ENCODE measurements around the gene STAC. TPM values are rescaled to one million over a fixed set of nuclear protein-coding genes. Genes with fewer than 3 reads are reported as not detected.

STAC gene
- total and polyA plus RNA-seq, 2 donors from 2014 or later = 3.2 to 6.2 TPM

DNA sequence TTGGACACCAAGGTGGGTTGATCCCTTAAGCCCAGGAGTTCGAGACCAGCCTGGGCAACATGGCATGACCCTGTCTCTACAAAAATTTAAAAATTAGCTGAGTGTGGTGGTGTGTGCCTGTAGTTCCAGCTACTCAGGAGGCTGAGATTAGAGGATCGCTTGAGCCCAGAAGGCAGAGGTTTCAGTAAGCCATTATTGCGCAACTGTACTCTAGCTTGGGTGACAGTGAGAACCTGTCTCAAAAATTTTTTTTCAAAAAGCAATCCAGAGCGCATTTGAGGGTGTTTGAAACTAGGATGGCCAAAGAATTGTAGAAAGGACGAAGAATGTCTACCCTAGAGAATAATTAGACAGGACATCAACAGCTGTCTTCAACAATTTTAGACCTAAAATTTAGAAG is 103.4 kb downstream of the STAC start:
- no peak for DNase-seq
- H3K27me3 ChIP-seq (ENCODE audit: control insufficient read depth, insufficient read depth, low read length) = no peaks in the 10 kb centered on the region
- H3K9ac ChIP-seq (ENCODE audit: low read length in 3 of 3) = no peak overlapping the region
- peaks cover 0 to 8% (median 6%) of the 10 kb centered on the region in 3 donors for H3K4me1 ChIP-seq (ENCODE audit: control insufficient read depth in 2 of 3, insufficient read depth in 2 of 3, low read depth in 1 of 3, low read length in 3 of 3)
- no peaks in the 10 kb centered on the region for H3K36me3 ChIP-seq (ENCODE audit: control insufficient read depth in 2 of 3, insufficient read depth in 3 of 3, low read length in 3 of 3)
- TF ChIP-seq, protein P1, sequence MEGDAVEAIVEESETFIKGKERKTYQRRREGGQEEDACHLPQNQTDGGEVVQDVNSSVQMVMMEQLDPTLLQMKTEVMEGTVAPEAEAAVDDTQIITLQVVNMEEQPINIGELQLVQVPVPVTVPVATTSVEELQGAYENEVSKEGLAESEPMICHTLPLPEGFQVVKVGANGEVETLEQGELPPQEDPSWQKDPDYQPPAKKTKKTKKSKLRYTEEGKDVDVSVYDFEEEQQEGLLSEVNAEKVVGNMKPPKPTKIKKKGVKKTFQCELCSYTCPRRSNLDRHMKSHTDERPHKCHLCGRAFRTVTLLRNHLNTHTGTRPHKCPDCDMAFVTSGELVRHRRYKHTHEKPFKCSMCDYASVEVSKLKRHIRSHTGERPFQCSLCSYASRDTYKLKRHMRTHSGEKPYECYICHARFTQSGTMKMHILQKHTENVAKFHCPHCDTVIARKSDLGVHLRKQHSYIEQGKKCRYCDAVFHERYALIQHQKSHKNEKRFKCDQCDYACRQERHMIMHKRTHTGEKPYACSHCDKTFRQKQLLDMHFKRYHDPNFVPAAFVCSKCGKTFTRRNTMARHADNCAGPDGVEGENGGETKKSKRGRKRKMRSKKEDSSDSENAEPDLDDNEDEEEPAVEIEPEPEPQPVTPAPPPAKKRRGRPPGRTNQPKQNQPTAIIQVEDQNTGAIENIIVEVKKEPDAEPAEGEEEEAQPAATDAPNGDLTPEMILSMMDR (IDR thresholded peaks at IDR 0.05; ENCODE audit: borderline replicate concordance, extremely low read depth, insufficient read depth) = no peak
- H3K27ac ChIP-seq (ENCODE audit: low read depth in 2 of 2, low read length in 2 of 2) = no peak overlapping the region
- no peaks in the 10 kb centered on the region for H3K9me3 ChIP-seq (ENCODE audit: control insufficient read depth in 2 of 3, insufficient read depth in 1 of 3, low read length in 3 of 3)
- no peak overlapping the region for H3K4me3 ChIP-seq (ENCODE audit: low read length in 3 of 3)
- FAIRE-seq = no peak
- intact Hi-C loops (cut with DNase I) = no loop called here

DNA sequence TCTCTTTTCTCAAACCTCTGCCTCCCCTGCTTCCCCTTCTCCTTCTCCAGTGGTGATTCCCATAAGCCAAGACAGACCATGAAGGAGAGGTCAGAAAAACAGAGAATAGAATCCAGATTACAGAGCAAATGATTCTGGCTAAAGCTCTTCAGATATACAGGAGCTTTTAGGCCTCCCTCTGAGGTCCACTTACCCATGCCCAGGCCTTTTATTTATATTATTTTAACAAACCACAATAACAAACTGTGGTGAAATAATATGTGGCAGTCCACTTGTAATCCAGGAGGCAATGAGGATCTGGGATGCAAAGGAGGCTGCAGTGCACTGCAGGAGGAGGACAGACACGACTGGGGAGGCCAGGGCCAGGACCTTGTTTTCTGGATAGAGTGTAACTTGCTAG is 104.1 kb downstream of the STAC start:
- no peak for FAIRE-seq
- DNase-seq = no peak
- H3K27ac ChIP-seq (ENCODE audit: low read depth in 2 of 2, low read length in 2 of 2) = no peak overlapping the region
- no peak overlapping the region for H3K4me3 ChIP-seq (ENCODE audit: low read length in 3 of 3)
- H3K36me3 ChIP-seq (ENCODE audit: control insufficient read depth in 2 of 3, insufficient read depth in 3 of 3, low read length in 3 of 3) = no peaks in the 10 kb centered on the region
- no peaks in the 10 kb centered on the region for H3K9me3 ChIP-seq (ENCODE audit: control insufficient read depth in 2 of 3, insufficient read depth in 1 of 3, low read length in 3 of 3)
- TF ChIP-seq, protein P1 (IDR thresholded peaks at IDR 0.05; ENCODE audit: borderline replicate concordance, extremely low read depth, insufficient read depth) = no peak
- H3K4me1 ChIP-seq (ENCODE audit: control insufficient read depth in 2 of 3, insufficient read depth in 2 of 3, low read depth in 1 of 3, low read length in 3 of 3) = peaks cover 0 to 15% (median 6%) of the 10 kb centered on the region in 3 donors
- H3K9ac ChIP-seq (ENCODE audit: low read length in 3 of 3) = no peak overlapping the region
- H3K27me3 ChIP-seq (ENCODE audit: control insufficient read depth, insufficient read depth, low read length) = no peaks in the 10 kb centered on the region
- intact Hi-C loops (cut with DNase I) = no loop called here

DNA sequence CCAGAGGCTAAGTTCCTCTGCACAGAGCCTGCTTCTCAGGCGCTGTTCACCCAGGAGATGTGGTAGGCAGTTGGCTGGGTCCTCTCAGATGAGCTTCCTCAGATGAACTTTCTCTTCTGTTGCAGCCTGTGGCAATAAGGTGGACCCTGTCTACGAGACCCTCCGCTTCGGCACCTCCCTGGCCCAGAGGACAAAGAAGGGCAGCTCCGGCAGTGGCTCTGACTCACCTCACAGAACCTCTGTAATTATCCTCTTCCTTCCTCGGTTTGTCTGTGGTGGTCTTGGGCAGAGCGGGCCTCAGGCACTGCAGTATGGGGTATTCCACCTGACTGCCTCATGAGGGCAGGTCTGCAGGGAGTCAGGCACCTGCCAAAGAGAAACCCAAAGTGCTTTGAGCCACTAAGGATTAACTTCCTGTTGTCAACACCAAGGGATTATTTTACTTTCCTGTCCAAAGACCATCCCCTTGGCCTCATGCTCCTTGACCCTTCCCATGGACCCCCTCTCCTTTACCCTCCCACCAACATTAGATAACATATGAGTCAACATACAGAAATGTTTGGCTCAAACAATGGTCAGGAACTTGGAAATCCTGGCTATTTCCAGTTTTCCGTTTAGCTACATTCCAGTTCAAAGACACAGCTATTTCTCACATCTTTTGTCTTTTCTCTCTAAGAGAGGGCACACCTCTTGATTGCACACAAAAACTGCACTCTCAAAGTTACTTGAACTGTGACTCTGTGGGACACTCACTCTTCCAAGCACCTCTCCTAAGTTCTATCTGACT is 105.9 kb downstream of the STAC start:
- TF ChIP-seq, protein P1 (IDR thresholded peaks at IDR 0.05; ENCODE audit: borderline replicate concordance, extremely low read depth, insufficient read depth) = no peak
- no peak overlapping the region for H3K4me3 ChIP-seq (ENCODE audit: low read length in 3 of 3)
- no peaks in the 10 kb centered on the region for H3K27me3 ChIP-seq (ENCODE audit: control insufficient read depth, insufficient read depth, low read length)
- no peak overlapping the region for H3K9ac ChIP-seq (ENCODE audit: low read length in 3 of 3)
- no peaks in the 10 kb centered on the region for H3K36me3 ChIP-seq (ENCODE audit: control insufficient read depth in 2 of 3, insufficient read depth in 3 of 3, low read length in 3 of 3)
- FAIRE-seq (no peak), DNase-seq (no peak)
- H3K9me3 ChIP-seq (ENCODE audit: control insufficient read depth in 2 of 3, insufficient read depth in 1 of 3, low read length in 3 of 3) = no peaks in the 10 kb centered on the region
- peaks cover 5 to 28% (median 11%) of the 10 kb centered on the region in 3 donors for H3K4me1 ChIP-seq (ENCODE audit: control insufficient read depth in 2 of 3, insufficient read depth in 2 of 3, low read depth in 1 of 3, low read length in 3 of 3)
- H3K27ac ChIP-seq (ENCODE audit: low read depth in 2 of 2, low read length in 2 of 2) = no peak overlapping the region
- intact Hi-C loops (cut with DNase I) = no loop called here
